Neural progenitor cell (in vitro differentiated cells): Measurements from ENCODE around the gene LGSN. TPM values are rescaled to one million over a fixed set of nuclear protein-coding genes. Genes with fewer than 3 reads are reported as not detected.
A peak's percentile ranks its signal among the peaks of the same experiment; 100 is the strongest.

Experiments
- DNase-seq: peaks from one replicate; pipeline ENCODE4 v3.0.0-alpha.2; 2016; ENCODE audit warnings: low spot score
- H2AFZ ChIP-seq: fragments of 200-600 bp; sonication (generic); replicated peaks from 2 replicates; pipeline ENCODE4 v1.6.1; 2016; ENCODE audit warnings: antibody characterized with exemption
- H3F3A ChIP-seq: fragments of 200-600 bp; sonication (generic); 2 replicates; pipeline ENCODE4 v1.6.1; 2016; ENCODE audit warnings: antibody characterized with exemption, low read depth
- H3K27ac ChIP-seq: fragments of 200-600 bp; sonication (generic); 2 replicates; pipeline ENCODE4 v1.5.1; 2016; ENCODE audit warnings: mild to moderate bottlenecking
- H3K27me3 ChIP-seq: fragments of 200-600 bp; sonication (generic); 2 replicates; pipeline ENCODE4 v1.6.1; 2016; ENCODE audit warnings: mild to moderate bottlenecking, moderate library complexity
- H3K36me3 ChIP-seq: fragments of 200-600 bp; sonication (generic); 2 replicates; pipeline ENCODE4 v1.5.1; 2016
- H3K4me1 ChIP-seq: fragments of 200-600 bp; sonication (generic); 2 replicates; pipeline ENCODE4 v1.6.1; 2016; ENCODE audit warnings: mixed run types
- H3K4me2 ChIP-seq: fragments of 200-600 bp; sonication (generic); 2 replicates; pipeline ENCODE4 v1.6.1; 2016
- H3K4me3 ChIP-seq: fragments of 200-600 bp; sonication (generic); 2 replicates; pipeline ENCODE4 v1.5.1; 2016
- H3K79me2 ChIP-seq: fragments of 200-600 bp; sonication (generic); 2 replicates; pipeline ENCODE4 v1.6.1; 2016; ENCODE audit warnings: low read depth
- H3K9ac ChIP-seq: fragments of 200-600 bp; sonication (generic); 2 replicates; pipeline ENCODE4 v1.6.1; 2016
- H3K9me3 ChIP-seq: fragments of 200-600 bp; sonication (generic); 2 replicates; pipeline ENCODE4 v1.5.1; 2016; ENCODE audit warnings: low read depth
- H4K20me1 ChIP-seq: fragments of 200-600 bp; sonication (generic); 2 replicates; pipeline ENCODE4 v1.6.1; 2016; ENCODE audit warnings: low read depth
- H3K27ac Mint-ChIP-seq: 3 replicates; pipeline ENCODE4 v1.8.0; 2021; ENCODE audit warnings: mixed read lengths
- H3K27me3 Mint-ChIP-seq: 2 replicates; pipeline ENCODE4 v1.8.0; 2022; ENCODE audit warnings: low read depth, mild to moderate bottlenecking, inconsistent platforms, moderate library complexity, mixed read lengths; ENCODE audit not compliant: insufficient read depth
- H3K36me3 Mint-ChIP-seq: 3 replicates; pipeline ENCODE4 v1.8.0; 2021; ENCODE audit warnings: mixed read lengths
- H3K4me1 Mint-ChIP-seq: 3 replicates; pipeline ENCODE4 v1.8.0; 2021; ENCODE audit warnings: mixed read lengths
- H3K4me3 Mint-ChIP-seq: 3 replicates; pipeline ENCODE4 v1.8.0; 2021; ENCODE audit warnings: mild to moderate bottlenecking, moderate library complexity, mixed read lengths
- H3K9me3 Mint-ChIP-seq: 3 replicates; pipeline ENCODE4 v1.8.0; 2020; ENCODE audit warnings: mixed read lengths
- CTCF ChIP-seq: fragments of 200-600 bp; sonication (generic); IDR thresholded peaks from 2 replicates; pipeline ENCODE4 v1.5.1; 2017; ENCODE audit warnings: antibody characterized with exemption, mild to moderate bottlenecking
- EZH2 ChIP-seq: fragments of 200-600 bp; sonication (generic); IDR thresholded peaks from 2 replicates; pipeline ENCODE4 v1.6.1; 2017; ENCODE audit warnings: antibody characterized with exemption, mild to moderate bottlenecking, moderate library complexity
- EZH2phosphoT487 ChIP-seq: fragments of 200-600 bp; sonication (generic); IDR thresholded peaks from 2 replicates; pipeline ENCODE4 v1.6.1; 2017; ENCODE audit warnings: antibody characterized with exemption
- total RNA-seq: library from RNA; depleted of rRNA; stranded (reverse); fragments of >200 nt; gene quantifications from 2 replicates; pipeline ENCODE4 v1.2.3, GENCODE V29; 2015; ENCODE audit warnings: low replicate concordance

Gene LGSN
- total RNA-seq, 1 donor from 2014 or later = 0.09 TPM

GRCh38 chr6:63303476-63303875 is 16.3 kb downstream of the LGSN start:
- no peaks in the 10 kb centered on the region for H3F3A ChIP-seq
- H3K9me3 Mint-ChIP-seq = peaks cover 4% of the 10 kb centered on the region
- H3K36me3 ChIP-seq = no peaks in the 10 kb centered on the region
- no peak overlapping the region for H3K9ac ChIP-seq
- H3K36me3 Mint-ChIP-seq = no peaks in the 10 kb centered on the region
- H3K79me2 ChIP-seq = no peaks in the 10 kb centered on the region
- H3K9me3 ChIP-seq = no peaks in the 10 kb centered on the region
- no peaks in the 10 kb centered on the region for H4K20me1 ChIP-seq
- no peaks in the 10 kb centered on the region for H3K4me1 Mint-ChIP-seq
- H3K27ac Mint-ChIP-seq = no peak overlapping the region
- H2AFZ ChIP-seq = no peak overlapping the region
- H3K4me2 ChIP-seq = no peak overlapping the region
- no peak for DNase-seq
- no peak overlapping the region for H3K27ac ChIP-seq
- no peak overlapping the region for H3K4me3 ChIP-seq
- H3K27me3 ChIP-seq = no peaks in the 10 kb centered on the region
- no peaks in the 10 kb centered on the region for H3K27me3 Mint-ChIP-seq
- H3K4me3 Mint-ChIP-seq = no peak overlapping the region
- H3K4me1 ChIP-seq = no peaks in the 10 kb centered on the region
- TF ChIP-seq EZH2 (no peak), EZH2phosphoT487 (no peak), CTCF (no peak)

DNA sequence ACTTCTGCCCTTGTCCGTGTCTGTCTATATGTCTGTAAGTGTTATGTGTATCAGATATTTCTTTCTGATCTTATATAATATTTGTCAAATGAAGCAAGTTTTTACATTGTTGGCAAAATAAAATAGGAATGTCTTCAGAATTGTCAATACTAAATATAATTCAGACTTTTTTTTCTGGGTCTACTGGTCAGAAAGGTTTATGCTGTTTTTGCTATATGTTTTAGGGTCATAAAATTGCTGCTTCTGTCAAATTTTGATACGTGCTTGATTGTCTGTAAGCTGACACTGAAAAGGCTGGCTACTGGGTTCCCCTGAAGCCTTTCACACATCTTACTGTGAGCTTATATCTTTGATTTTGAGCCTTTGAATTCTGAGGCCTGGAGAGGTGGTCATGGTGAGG is 20.1 kb downstream of the LGSN start:
- Histone ChIP-seq H3K27ac (no peak overlapping the region), H3K79me2 (no peaks in the 10 kb centered on the region), H4K20me1 (no peaks in the 10 kb centered on the region), H3K9me3 (no peaks in the 10 kb centered on the region), H3K4me3 (no peak overlapping the region), H3K4me2 (no peak overlapping the region), H3F3A (no peaks in the 10 kb centered on the region), H3K9ac (no peak overlapping the region), H2AFZ (no peak overlapping the region), H3K36me3 (no peaks in the 10 kb centered on the region), H3K4me1 (no peaks in the 10 kb centered on the region), H3K27me3 (no peaks in the 10 kb centered on the region)
- Mint-ChIP-seq H3K4me3 (no peak overlapping the region), H3K27ac (no peak overlapping the region), H3K9me3 (peaks cover 4% of the 10 kb centered on the region), H3K36me3 (no peaks in the 10 kb centered on the region), H3K4me1 (peaks cover 5% of the 10 kb centered on the region), H3K27me3 (no peaks in the 10 kb centered on the region)
- TF ChIP-seq CTCF (no peak), EZH2phosphoT487 (no peak), EZH2 (no peak)
- DNase-seq = no peak

- Histone ChIP-seq H4K20me1 (no peaks in the 10 kb centered on the region), H3K79me2 (no peaks in the 10 kb centered on the region), H3K9ac (no peak overlapping the region), H3K27me3 (no peaks in the 10 kb centered on the region), H3K4me3 (no peak overlapping the region), H3F3A (no peaks in the 10 kb centered on the region), H3K36me3 (no peaks in the 10 kb centered on the region), H3K9me3 (no peaks in the 10 kb centered on the region), H2AFZ (no peak overlapping the region), H3K27ac (no peak overlapping the region), H3K4me2 (no peak overlapping the region), H3K4me1 (no peaks in the 10 kb centered on the region)
- peaks cover 2% of the 10 kb centered on the region for H3K27me3 Mint-ChIP-seq
- peak; percentile 7 for DNase-seq
- no peaks in the 10 kb centered on the region for H3K36me3 Mint-ChIP-seq
- H3K9me3 Mint-ChIP-seq = peaks cover 4% of the 10 kb centered on the region
- peaks cover 5% of the 10 kb centered on the region for H3K4me1 Mint-ChIP-seq
- no peak for TF ChIP-seq EZH2
- H3K4me3 Mint-ChIP-seq = no peak overlapping the region
- H3K27ac Mint-ChIP-seq = no peak overlapping the region
These were observed 24.1 kb downstream of the LGSN start for GRCh38 chr6:63295553-63296194.

GRCh38 chr6:63290492-63291058 is 29.2 kb downstream of the LGSN start:
- Histone ChIP-seq H3K79me2 (no peaks in the 10 kb centered on the region), H3F3A (no peaks in the 10 kb centered on the region), H3K4me1 (no peaks in the 10 kb centered on the region), H4K20me1 (no peaks in the 10 kb centered on the region), H2AFZ (no peak overlapping the region), H3K9ac (no peak overlapping the region), H3K27ac (no peak overlapping the region), H3K36me3 (no peaks in the 10 kb centered on the region), H3K4me2 (no peak overlapping the region), H3K9me3 (no peaks in the 10 kb centered on the region), H3K27me3 (no peaks in the 10 kb centered on the region), H3K4me3 (no peak overlapping the region)
- Mint-ChIP-seq H3K36me3 (no peaks in the 10 kb centered on the region), H3K4me3 (no peak overlapping the region), H3K27ac (no peak overlapping the region), H3K27me3 (peaks cover 2% of the 10 kb centered on the region), H3K9me3 (no peaks in the 10 kb centered on the region), H3K4me1 (peaks cover under 1% of the 10 kb centered on the region)
- TF ChIP-seq EZH2phosphoT487 (no peak), CTCF (no peak), EZH2 (no peak)
- DNase-seq = no peak
